A549 (cell line): ENCODE results near the gene ARHGAP27.

ENCODE experiments used
- CHD2 ChIP-seq: fragments of 150-350 bp; IDR thresholded peaks from 2 replicates; pipeline ENCODE4 v1.6.1; 2014; ENCODE audit warnings: low read length; ENCODE audit not compliant: partially characterized antibody
- CHD4 ChIP-seq: fragments of 200-600 bp; sonication (generic); IDR thresholded peaks from 2 replicates; pipeline ENCODE4 v1.6.1; 2016; ENCODE audit warnings: antibody characterized with exemption, mild to moderate bottlenecking, borderline replicate concordance
- TF ChIP-seq, protein P1 (sequence below): fragments of >200 bp; sonication (Bioruptor Twin); formaldehyde crosslinking; IDR thresholded peaks from 3 replicates; pipeline ENCODE4 v1.5.1; 2016

- TF ChIP-seq CHD4: no peak
- TF ChIP-seq, protein P1, sequence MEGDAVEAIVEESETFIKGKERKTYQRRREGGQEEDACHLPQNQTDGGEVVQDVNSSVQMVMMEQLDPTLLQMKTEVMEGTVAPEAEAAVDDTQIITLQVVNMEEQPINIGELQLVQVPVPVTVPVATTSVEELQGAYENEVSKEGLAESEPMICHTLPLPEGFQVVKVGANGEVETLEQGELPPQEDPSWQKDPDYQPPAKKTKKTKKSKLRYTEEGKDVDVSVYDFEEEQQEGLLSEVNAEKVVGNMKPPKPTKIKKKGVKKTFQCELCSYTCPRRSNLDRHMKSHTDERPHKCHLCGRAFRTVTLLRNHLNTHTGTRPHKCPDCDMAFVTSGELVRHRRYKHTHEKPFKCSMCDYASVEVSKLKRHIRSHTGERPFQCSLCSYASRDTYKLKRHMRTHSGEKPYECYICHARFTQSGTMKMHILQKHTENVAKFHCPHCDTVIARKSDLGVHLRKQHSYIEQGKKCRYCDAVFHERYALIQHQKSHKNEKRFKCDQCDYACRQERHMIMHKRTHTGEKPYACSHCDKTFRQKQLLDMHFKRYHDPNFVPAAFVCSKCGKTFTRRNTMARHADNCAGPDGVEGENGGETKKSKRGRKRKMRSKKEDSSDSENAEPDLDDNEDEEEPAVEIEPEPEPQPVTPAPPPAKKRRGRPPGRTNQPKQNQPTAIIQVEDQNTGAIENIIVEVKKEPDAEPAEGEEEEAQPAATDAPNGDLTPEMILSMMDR: no peak
- no peak for TF ChIP-seq CHD2
Observed at GRCh38 chr17:45364531-45365390, 67.9 kb downstream of the ARHGAP27 start.
